ENCODE data around the gene MLXIPL. TPM values are rescaled to one million over a fixed set of nuclear protein-coding genes. Genes with fewer than 3 reads are reported as not detected.

The MLXIPL gene
- total RNA-seq, 1 donor from 2014 or later = 0.86 TPM

- TF ChIP-seq CTCF (IDR thresholded peaks at IDR 0.05; ENCODE audit: partially characterized antibody, unreplicated experiment) = no peak
- peaks cover 4% of the 10 kb centered on the region for H3K4me1 Mint-ChIP-seq (ENCODE audit: low read depth, unreplicated experiment)
- no peaks in the 10 kb centered on the region for H3K27me3 Mint-ChIP-seq (ENCODE audit: unreplicated experiment)
- H3K4me3 Mint-ChIP-seq (ENCODE audit: unreplicated experiment) = no peak overlapping the region
- no peak for DNase-seq
- no peaks in the 10 kb centered on the region for H3K9me3 Mint-ChIP-seq (ENCODE audit: unreplicated experiment)
- H3K36me3 Mint-ChIP-seq (ENCODE audit: unreplicated experiment) = no peaks in the 10 kb centered on the region
- no peak overlapping the region for H3K27ac Mint-ChIP-seq (ENCODE audit: unreplicated experiment)
Observed at GRCh38 chr7:73547841-73548240, 76.5 kb downstream of the MLXIPL start.

GRCh38 chr7:73544678-73545077 is 79.6 kb downstream of the MLXIPL start:
- Mint-ChIP-seq H3K4me1 (ENCODE audit: low read depth, unreplicated experiment) (peaks cover 4% of the 10 kb centered on the region), H3K36me3 (ENCODE audit: unreplicated experiment) (no peaks in the 10 kb centered on the region), H3K9me3 (ENCODE audit: unreplicated experiment) (no peaks in the 10 kb centered on the region), H3K4me3 (ENCODE audit: unreplicated experiment) (no peak overlapping the region), H3K27ac (ENCODE audit: unreplicated experiment) (no peak overlapping the region), H3K27me3 (ENCODE audit: unreplicated experiment) (no peaks in the 10 kb centered on the region)
- TF ChIP-seq CTCF (IDR thresholded peaks at IDR 0.05; ENCODE audit: partially characterized antibody, unreplicated experiment) = no peak
- DNase-seq = no peak

Other genes with a start within 250 kb of the MLXIPL start
- 0.81 TPM for gene FZD9, start 190.7 kb downstream of the MLXIPL start, total RNA-seq (ENCODE audit: unreplicated experiment)
- gene BAZ1B, start 102.2 kb downstream of the MLXIPL start, total RNA-seq (ENCODE audit: unreplicated experiment) = 108 TPM
- gene BCL7B, start 66.8 kb downstream of the MLXIPL start, total RNA-seq (ENCODE audit: unreplicated experiment) = 34.0 TPM
- gene TBL2, start 45.9 kb downstream of the MLXIPL start, total RNA-seq (ENCODE audit: unreplicated experiment) = 23.8 TPM
- gene VPS37D, start 43.3 kb upstream of the MLXIPL start, total RNA-seq (ENCODE audit: unreplicated experiment) = 17.2 TPM
- 8.4 TPM for gene DNAJC30, start 58.9 kb upstream of the MLXIPL start, total RNA-seq (ENCODE audit: unreplicated experiment)
- 42.6 TPM for gene BUD23, start 59.1 kb upstream of the MLXIPL start, total RNA-seq (ENCODE audit: unreplicated experiment)
- gene STX1A, start 95.1 kb upstream of the MLXIPL start, total RNA-seq (ENCODE audit: unreplicated experiment) = 119 TPM
- 13.9 TPM for gene ABHD11, start 114.3 kb upstream of the MLXIPL start, total RNA-seq (ENCODE audit: unreplicated experiment)
- gene CLDN3, start 145.7 kb upstream of the MLXIPL start, total RNA-seq (ENCODE audit: unreplicated experiment) = not detected
- gene CLDN4, start 206.5 kb upstream of the MLXIPL start, total RNA-seq (ENCODE audit: unreplicated experiment) = 0.54 TPM
- 2.9 TPM for gene METTL27, start 218.0 kb upstream of the MLXIPL start, total RNA-seq (ENCODE audit: unreplicated experiment)
- not detected for gene TMEM270, start 236.6 kb upstream of the MLXIPL start, total RNA-seq (ENCODE audit: unreplicated experiment)